ENCODE data around the gene SCRN1.

SCRN1 gene

GRCh38 chr7:29946428-29947186 is 43.0 kb downstream of the SCRN1 start:
- DNase-seq (ENCODE audit: insufficient read length, low spot score) (no peak), FAIRE-seq (peak; percentile 47)
- TF ChIP-seq SPI1 (IDR thresholded peaks at IDR 0.05; ENCODE audit: low read depth, low read length): no peak
- TF ChIP-seq POLR2AphosphoS5 (IDR thresholded peaks at IDR 0.05; ENCODE audit: low read depth, low read length): no peak
- no peak for TF ChIP-seq TAF1 (IDR thresholded peaks at IDR 0.05; ENCODE audit: low read depth, low read length)
- TF ChIP-seq PAX5 (IDR thresholded peaks at IDR 0.05; ENCODE audit: insufficient read depth, low read length, severe bottlenecking): no peak

- TF ChIP-seq POLR2AphosphoS5 (IDR thresholded peaks at IDR 0.05; ENCODE audit: low read depth, low read length) (no peak), POLR2A (IDR thresholded peaks at IDR 0.05; ENCODE audit: low read depth, low read length) (no peak)
- DNase-seq (ENCODE audit: insufficient read length, low spot score) (no peak), FAIRE-seq (no peak)
Measured at GRCh38 chr7:29945259-29945809, 44.3 kb downstream of the SCRN1 start.

- DNase-seq (ENCODE audit: insufficient read length, low spot score): no peak
- no peak for FAIRE-seq
- no peak for TF ChIP-seq POLR2AphosphoS5 (IDR thresholded peaks at IDR 0.05; ENCODE audit: low read depth, low read length)
- TF ChIP-seq TAF1 (IDR thresholded peaks at IDR 0.05; ENCODE audit: low read depth, low read length): no peak
- no peak for TF ChIP-seq SPI1 (IDR thresholded peaks at IDR 0.05; ENCODE audit: low read depth, low read length)
- TF ChIP-seq POU2F2 (IDR thresholded peaks at IDR 0.05; ENCODE audit: low read depth, low read length): no peak
- no peak for TF ChIP-seq PAX5 (IDR thresholded peaks at IDR 0.05; ENCODE audit: insufficient read depth, low read length, severe bottlenecking)
- no peak for TF ChIP-seq POLR2A (IDR thresholded peaks at IDR 0.05; ENCODE audit: low read depth, low read length)
Measured at GRCh38 chr7:29940199-29940598, 49.4 kb downstream of the SCRN1 start.

GRCh38 chr7:29937132-29937531 is 52.5 kb downstream of the SCRN1 start:
- DNase-seq (ENCODE audit: insufficient read length, low spot score): no peak

GRCh38 chr7:29935111-29935510 is 54.5 kb downstream of the SCRN1 start:
- FAIRE-seq (no peak), DNase-seq (ENCODE audit: insufficient read length, low spot score) (no peak)
- TF ChIP-seq TAF1 (IDR thresholded peaks at IDR 0.05; ENCODE audit: low read depth, low read length) (no peak), POLR2AphosphoS5 (IDR thresholded peaks at IDR 0.05; ENCODE audit: low read depth, low read length) (no peak), PAX5 (IDR thresholded peaks at IDR 0.05; ENCODE audit: insufficient read depth, low read length, severe bottlenecking) (no peak), POLR2A (IDR thresholded peaks at IDR 0.05; ENCODE audit: low read depth, low read length) (no peak)

More at GRCh38 chr7:29937132-29937531, 52.5 kb downstream of the SCRN1 start:
- FAIRE-seq: no peak
- TF ChIP-seq SPI1 (IDR thresholded peaks at IDR 0.05; ENCODE audit: low read depth, low read length) (no peak), POU2F2 (IDR thresholded peaks at IDR 0.05; ENCODE audit: low read depth, low read length) (no peak), POLR2A (IDR thresholded peaks at IDR 0.05; ENCODE audit: low read depth, low read length) (no peak), PAX5 (IDR thresholded peaks at IDR 0.05; ENCODE audit: insufficient read depth, low read length, severe bottlenecking) (no peak), POLR2AphosphoS5 (IDR thresholded peaks at IDR 0.05; ENCODE audit: low read depth, low read length) (no peak), TAF1 (IDR thresholded peaks at IDR 0.05; ENCODE audit: low read depth, low read length) (no peak)

GRCh38 chr7:29929018-29929807 is 60.4 kb downstream of the SCRN1 start:
- DNase-seq (ENCODE audit: insufficient read length, low spot score) (no peak), FAIRE-seq (no peak)
- no peak for TF ChIP-seq SPI1 (IDR thresholded peaks at IDR 0.05; ENCODE audit: low read depth, low read length)
- no peak for TF ChIP-seq POLR2A (IDR thresholded peaks at IDR 0.05; ENCODE audit: low read depth, low read length)
- TF ChIP-seq PAX5 (IDR thresholded peaks at IDR 0.05; ENCODE audit: insufficient read depth, low read length, severe bottlenecking): no peak
- no peak for TF ChIP-seq TAF1 (IDR thresholded peaks at IDR 0.05; ENCODE audit: low read depth, low read length)
- no peak for TF ChIP-seq POU2F2 (IDR thresholded peaks at IDR 0.05; ENCODE audit: low read depth, low read length)
- TF ChIP-seq POLR2AphosphoS5 (IDR thresholded peaks at IDR 0.05; ENCODE audit: low read depth, low read length): no peak

- DNase-seq (ENCODE audit: insufficient read length, low spot score) (no peak), FAIRE-seq (no peak)
- TF ChIP-seq POLR2A (IDR thresholded peaks at IDR 0.05; ENCODE audit: low read depth, low read length): no peak
- no peak for TF ChIP-seq PAX5 (IDR thresholded peaks at IDR 0.05; ENCODE audit: insufficient read depth, low read length, severe bottlenecking)
- TF ChIP-seq SPI1 (IDR thresholded peaks at IDR 0.05; ENCODE audit: low read depth, low read length): no peak
- TF ChIP-seq POU2F2 (IDR thresholded peaks at IDR 0.05; ENCODE audit: low read depth, low read length): no peak
- no peak for TF ChIP-seq POLR2AphosphoS5 (IDR thresholded peaks at IDR 0.05; ENCODE audit: low read depth, low read length)
- no peak for TF ChIP-seq TAF1 (IDR thresholded peaks at IDR 0.05; ENCODE audit: low read depth, low read length)
Measured at GRCh38 chr7:29926741-29927140, 62.9 kb downstream of the SCRN1 start.

- DNase-seq (ENCODE audit: insufficient read length, low spot score): no peak
- no peak for FAIRE-seq
- TF ChIP-seq TAF1 (IDR thresholded peaks at IDR 0.05; ENCODE audit: low read depth, low read length) (no peak), POU2F2 (IDR thresholded peaks at IDR 0.05; ENCODE audit: low read depth, low read length) (no peak), PAX5 (IDR thresholded peaks at IDR 0.05; ENCODE audit: insufficient read depth, low read length, severe bottlenecking) (no peak), SPI1 (IDR thresholded peaks at IDR 0.05; ENCODE audit: low read depth, low read length) (no peak), POLR2AphosphoS5 (IDR thresholded peaks at IDR 0.05; ENCODE audit: low read depth, low read length) (no peak), POLR2A (IDR thresholded peaks at IDR 0.05; ENCODE audit: low read depth, low read length) (no peak)
Measured at GRCh38 chr7:29926216-29926615, 63.4 kb downstream of the SCRN1 start.

- TF ChIP-seq POLR2AphosphoS5 (IDR thresholded peaks at IDR 0.05; ENCODE audit: low read depth, low read length) (no peak), POU2F2 (IDR thresholded peaks at IDR 0.05; ENCODE audit: low read depth, low read length) (no peak), TAF1 (IDR thresholded peaks at IDR 0.05; ENCODE audit: low read depth, low read length) (no peak), POLR2A (IDR thresholded peaks at IDR 0.05; ENCODE audit: low read depth, low read length) (no peak)
- DNase-seq (ENCODE audit: insufficient read length, low spot score) (no peak), FAIRE-seq (no peak)
Measured at GRCh38 chr7:29924684-29925083, 64.9 kb downstream of the SCRN1 start.

Data from GM12891 (cell line).